ENCODE data around the gene LTO1. TPM values are rescaled to one million over a fixed set of nuclear protein-coding genes. Genes with fewer than 3 reads are reported as not detected.

LTO1 gene
- total RNA-seq, 1 experiment from 2014 or later = 27.5 TPM

GRCh38 chr11:69669486-69669885 lies 5.7 kb downstream of the LTO1 start (continued):
- TF ChIP-seq, protein P1, sequence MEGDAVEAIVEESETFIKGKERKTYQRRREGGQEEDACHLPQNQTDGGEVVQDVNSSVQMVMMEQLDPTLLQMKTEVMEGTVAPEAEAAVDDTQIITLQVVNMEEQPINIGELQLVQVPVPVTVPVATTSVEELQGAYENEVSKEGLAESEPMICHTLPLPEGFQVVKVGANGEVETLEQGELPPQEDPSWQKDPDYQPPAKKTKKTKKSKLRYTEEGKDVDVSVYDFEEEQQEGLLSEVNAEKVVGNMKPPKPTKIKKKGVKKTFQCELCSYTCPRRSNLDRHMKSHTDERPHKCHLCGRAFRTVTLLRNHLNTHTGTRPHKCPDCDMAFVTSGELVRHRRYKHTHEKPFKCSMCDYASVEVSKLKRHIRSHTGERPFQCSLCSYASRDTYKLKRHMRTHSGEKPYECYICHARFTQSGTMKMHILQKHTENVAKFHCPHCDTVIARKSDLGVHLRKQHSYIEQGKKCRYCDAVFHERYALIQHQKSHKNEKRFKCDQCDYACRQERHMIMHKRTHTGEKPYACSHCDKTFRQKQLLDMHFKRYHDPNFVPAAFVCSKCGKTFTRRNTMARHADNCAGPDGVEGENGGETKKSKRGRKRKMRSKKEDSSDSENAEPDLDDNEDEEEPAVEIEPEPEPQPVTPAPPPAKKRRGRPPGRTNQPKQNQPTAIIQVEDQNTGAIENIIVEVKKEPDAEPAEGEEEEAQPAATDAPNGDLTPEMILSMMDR (IDR thresholded peaks at IDR 0.05) = no peak
- TF ChIP-seq STAT6 (CRISPR knock-in tag; conservative IDR thresholded peaks at IDR 0.05; ENCODE audit: low read depth) = no peak
- TF ChIP-seq SP1 (CRISPR knock-in tag; conservative IDR thresholded peaks at IDR 0.05) = no peak
- TF ChIP-seq NFE2L1 (CRISPR knock-in tag; IDR thresholded peaks at IDR 0.05) = no peak
- TF ChIP-seq SOX15 (CRISPR knock-in tag; IDR thresholded peaks at IDR 0.05) = no peak
- TF ChIP-seq JUN (CRISPR knock-in tag; IDR thresholded peaks at IDR 0.05) = no peak

DNA sequence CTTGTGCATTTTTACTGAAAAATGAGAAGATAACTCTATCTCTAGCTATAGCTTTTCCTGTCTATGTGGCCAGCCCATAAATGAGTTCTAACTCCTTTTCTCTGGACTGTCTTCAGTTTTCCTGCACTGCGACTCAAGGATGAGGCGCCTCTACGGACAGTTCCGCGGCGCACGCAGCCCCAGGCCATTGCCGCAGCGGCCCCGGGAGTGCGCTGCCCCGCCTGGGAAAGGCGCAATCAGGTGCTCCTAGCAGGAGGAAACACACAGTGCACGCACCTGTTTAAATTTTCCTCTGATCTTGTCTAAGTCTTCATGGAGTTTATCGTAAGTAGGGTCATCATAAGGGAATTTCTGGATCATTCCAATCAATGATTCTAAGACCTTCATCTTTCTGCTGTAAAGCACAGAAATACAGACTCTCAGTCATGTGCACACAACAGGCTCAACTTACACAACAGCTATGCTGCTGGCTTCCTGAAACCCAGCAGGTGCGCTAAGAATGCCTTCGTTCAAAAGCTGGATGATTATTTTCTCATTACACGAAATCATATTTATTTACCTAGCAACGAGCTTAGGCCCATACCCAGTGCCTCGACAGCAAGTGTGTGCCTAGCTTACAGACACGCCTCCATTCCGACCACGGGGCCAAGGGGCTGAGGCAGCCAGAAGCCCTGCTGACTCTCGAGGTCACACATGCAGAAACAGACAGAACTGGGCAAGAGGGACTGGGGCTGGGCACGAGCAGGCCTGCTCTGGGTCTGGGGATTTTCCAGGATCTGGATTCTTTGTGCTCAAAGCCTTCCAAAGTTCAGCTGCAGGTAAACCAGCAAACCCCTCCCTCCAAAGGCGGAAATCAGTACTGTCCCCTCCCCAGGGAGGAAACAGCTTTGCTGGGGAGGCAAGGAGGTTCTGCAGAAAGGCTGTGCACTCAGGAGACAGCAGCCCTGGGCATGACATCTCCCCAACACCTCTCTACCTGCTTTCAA lies 7.2 kb downstream of the LTO1 start:
- POLR2A ChIA-PET = no interaction called here
- DNase-seq (ENCODE audit: low spot score) (no peak), ATAC-seq (no peak)
- Mint-ChIP-seq H3K4me1 (peaks cover 8% of the 10 kb centered on the region), H3K9me3 (no peaks in the 10 kb centered on the region), H3K4me3 (no peak overlapping the region), H3K27ac (no peak overlapping the region), H3K36me3 (peaks cover 34% of the 10 kb centered on the region), H3K27me3 (ENCODE audit: low read depth) (no peaks in the 10 kb centered on the region)
- TF ChIP-seq GABPB1 (CRISPR knock-in tag; IDR thresholded peaks at IDR 0.05) = peak; percentile 64; the same call in 1 of the 2 replicates
- no peak for TF ChIP-seq GTF2I (CRISPR knock-in tag; conservative IDR thresholded peaks at IDR 0.05)
- CTCF ChIA-PET = interaction anchor here (1.5 to 2.4 kb wide), 3 partner anchors 12 to 566 kb away, joined by 3 to 13 read pairs (median 5); no protein-coding TSS in a partner anchor

- Mint-ChIP-seq H3K9me3 (no peaks in the 10 kb centered on the region), H3K4me3 (no peak overlapping the region), H3K36me3 (peaks cover 28% of the 10 kb centered on the region), H3K27me3 (ENCODE audit: low read depth) (no peaks in the 10 kb centered on the region), H3K27ac (no peak overlapping the region), H3K4me1 (peaks cover 8% of the 10 kb centered on the region)
- ChIA-PET CTCF (no interaction called here), POLR2A (no interaction called here)
- no peak for ATAC-seq
- no peak for DNase-seq (ENCODE audit: low spot score)
- TF ChIP-seq ZNF423 (CRISPR knock-in tag; IDR thresholded peaks at IDR 0.05) = no peak
- no peak for TF ChIP-seq PRDM15 (CRISPR knock-in tag; IDR thresholded peaks at IDR 0.05)
- no peak for TF ChIP-seq EMX1 (CRISPR knock-in tag; IDR thresholded peaks at IDR 0.05)
Observed at GRCh38 chr11:69666752-69667536, 8.2 kb downstream of the LTO1 start.
